Stomach (tissue), 4 donors: ENCODE results near the gene CHPF2.

Experiments
- EP300 ChIP-seq: sonication (generic); formaldehyde crosslinking; IDR thresholded peaks from one replicate; pipeline ENCODE4 v1.6.1; 2017; ENCODE audit warnings: antibody characterized with exemption
- POLR2AphosphoS5 ChIP-seq, 3 donors: sonication (generic); formaldehyde crosslinking; IDR thresholded peaks; one replicate each; pipeline ENCODE4 v1.6.1; 2016; ENCODE audit warnings: antibody characterized with exemption in 3 of 3
- TF ChIP-seq, protein P1 (sequence below), 7 experiments: fragments of 450-650 bp in 4 of 7; fragments of 200-600 bp in 3 of 7; sonication (generic) in 3 of 7; IDR thresholded peaks; one replicate each; pipeline ENCODE4 v1.5.1; 2016 to 2019; ENCODE audit warnings: antibody characterized with exemption in 7 of 7, control low read depth in 2 of 7, mild to moderate bottlenecking in 1 of 7

DNA sequence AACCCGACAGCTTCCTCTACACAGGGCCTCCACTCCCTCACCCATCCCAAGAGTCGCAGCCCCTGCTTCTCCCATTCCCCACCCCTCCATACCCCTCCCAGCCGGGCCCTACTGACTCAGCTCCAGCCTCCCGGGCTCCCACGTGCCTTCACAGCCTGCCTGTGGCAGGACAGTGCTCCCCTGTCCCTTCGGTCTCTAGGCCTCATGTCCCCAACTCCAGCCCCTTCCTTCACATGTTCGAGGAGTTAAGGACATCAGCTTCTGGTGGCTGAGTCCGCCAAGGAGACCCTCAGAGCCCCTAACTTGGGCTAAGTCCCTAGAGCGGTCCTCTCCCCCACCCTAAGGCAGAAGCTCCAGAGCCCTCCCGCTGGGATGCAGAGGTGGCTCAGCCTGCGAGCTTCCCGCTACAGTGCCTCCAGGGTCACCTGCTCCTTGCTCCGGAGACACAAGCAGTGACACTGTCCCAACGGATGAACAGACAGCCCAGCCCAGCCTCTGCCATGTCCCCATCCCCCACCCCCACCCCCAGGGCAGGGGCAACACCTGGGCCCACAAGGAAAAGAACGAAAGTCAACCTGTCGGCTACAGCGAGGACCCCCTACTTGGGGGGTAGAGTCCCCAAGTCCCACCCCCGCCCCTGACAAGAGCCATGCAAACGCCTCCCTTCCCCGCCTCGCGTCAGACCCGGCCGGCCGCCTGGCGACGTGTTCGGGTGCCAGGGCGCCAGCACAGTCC is 15.5 kb downstream of the CHPF2 start:
- TF ChIP-seq, protein P1, sequence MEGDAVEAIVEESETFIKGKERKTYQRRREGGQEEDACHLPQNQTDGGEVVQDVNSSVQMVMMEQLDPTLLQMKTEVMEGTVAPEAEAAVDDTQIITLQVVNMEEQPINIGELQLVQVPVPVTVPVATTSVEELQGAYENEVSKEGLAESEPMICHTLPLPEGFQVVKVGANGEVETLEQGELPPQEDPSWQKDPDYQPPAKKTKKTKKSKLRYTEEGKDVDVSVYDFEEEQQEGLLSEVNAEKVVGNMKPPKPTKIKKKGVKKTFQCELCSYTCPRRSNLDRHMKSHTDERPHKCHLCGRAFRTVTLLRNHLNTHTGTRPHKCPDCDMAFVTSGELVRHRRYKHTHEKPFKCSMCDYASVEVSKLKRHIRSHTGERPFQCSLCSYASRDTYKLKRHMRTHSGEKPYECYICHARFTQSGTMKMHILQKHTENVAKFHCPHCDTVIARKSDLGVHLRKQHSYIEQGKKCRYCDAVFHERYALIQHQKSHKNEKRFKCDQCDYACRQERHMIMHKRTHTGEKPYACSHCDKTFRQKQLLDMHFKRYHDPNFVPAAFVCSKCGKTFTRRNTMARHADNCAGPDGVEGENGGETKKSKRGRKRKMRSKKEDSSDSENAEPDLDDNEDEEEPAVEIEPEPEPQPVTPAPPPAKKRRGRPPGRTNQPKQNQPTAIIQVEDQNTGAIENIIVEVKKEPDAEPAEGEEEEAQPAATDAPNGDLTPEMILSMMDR (IDR thresholded peaks at IDR 0.05) = no peak
- no peak for TF ChIP-seq POLR2AphosphoS5 (IDR thresholded peaks at IDR 0.05)
- TF ChIP-seq EP300 = no peak
